BLaER1 (cell line): Measurements from ENCODE around the gene ITGB3.

Experiments
- H3K27ac ChIP-seq: shearing (Covaris generic); formaldehyde crosslinking; 2 replicates; pipeline ENCODE4 v1.8.1; 2022
- H3K27me3 ChIP-seq: shearing (Covaris generic); formaldehyde crosslinking; 2 replicates; pipeline ENCODE4 v1.8.1; 2022
- H3K36me3 ChIP-seq: shearing (Covaris generic); formaldehyde crosslinking; 2 replicates; pipeline ENCODE4 v1.8.1; 2022
- H3K4me1 ChIP-seq: shearing (Covaris generic); formaldehyde crosslinking; 2 replicates; pipeline ENCODE4 v1.8.1; 2022
- H3K4me2 ChIP-seq: shearing (Covaris generic); formaldehyde crosslinking; 2 replicates; pipeline ENCODE4 v1.8.1; 2022
- H3K4me3 ChIP-seq: shearing (Covaris generic); formaldehyde crosslinking; 2 replicates; pipeline ENCODE4 v1.8.1; 2022
- H3K9ac ChIP-seq: shearing (Covaris generic); formaldehyde crosslinking; 2 replicates; pipeline ENCODE4 v1.8.1; 2022
- H3K9me3 ChIP-seq: shearing (Covaris generic); formaldehyde crosslinking; 2 replicates; pipeline ENCODE4 v1.8.1; 2022
- H4K20me1 ChIP-seq: shearing (Covaris generic); formaldehyde crosslinking; 2 replicates; pipeline ENCODE4 v1.8.1; 2022
- Cebpa-rat ChIP-seq: shearing (Covaris generic); IDR thresholded peaks from 2 replicates; pipeline ENCODE4 v1.8.1; 2022

The ITGB3 gene

GRCh38 chr17:47290870-47291241 lies 37.2 kb downstream of the ITGB3 start:
- H3K36me3 ChIP-seq: no peaks in the 10 kb centered on the region
- no peaks in the 10 kb centered on the region for H4K20me1 ChIP-seq
- TF ChIP-seq Cebpa-rat: no peak
- H3K9me3 ChIP-seq: peaks cover 9% of the 10 kb centered on the region; the same call in 1 of the 2 replicates
- H3K4me1 ChIP-seq: peaks cover 84% of the 10 kb centered on the region
- H3K9ac ChIP-seq: no peak overlapping the region
- no peak overlapping the region for H3K4me3 ChIP-seq
- no peak overlapping the region for H3K27ac ChIP-seq
- peak overlapping the region; percentile 20; the same call in 1 of the 2 replicates for H3K4me2 ChIP-seq
- no peaks in the 10 kb centered on the region for H3K27me3 ChIP-seq

GRCh38 chr17:47291242-47291873 lies 37.7 kb downstream of the ITGB3 start:
- Histone ChIP-seq H3K27ac (no peak overlapping the region), H3K9me3 (peaks cover 9% of the 10 kb centered on the region; the same call in 1 of the 2 replicates), H3K9ac (no peak overlapping the region), H3K36me3 (no peaks in the 10 kb centered on the region), H3K27me3 (no peaks in the 10 kb centered on the region), H3K4me1 (peaks cover 79% of the 10 kb centered on the region), H3K4me3 (no peak overlapping the region), H3K4me2 (no peak overlapping the region), H4K20me1 (no peaks in the 10 kb centered on the region)
- TF ChIP-seq Cebpa-rat: no peak

GRCh38 chr17:47292206-47292605 lies 38.6 kb downstream of the ITGB3 start:
- no peaks in the 10 kb centered on the region for H4K20me1 ChIP-seq
- TF ChIP-seq Cebpa-rat: no peak
- H3K4me3 ChIP-seq: no peak overlapping the region
- peaks cover 9% of the 10 kb centered on the region; the same call in 1 of the 2 replicates for H3K9me3 ChIP-seq
- H3K9ac ChIP-seq: no peak overlapping the region
- H3K4me2 ChIP-seq: no peak overlapping the region
- no peak overlapping the region for H3K27ac ChIP-seq
- H3K36me3 ChIP-seq: no peaks in the 10 kb centered on the region
- H3K27me3 ChIP-seq: no peaks in the 10 kb centered on the region
- peaks cover 70% of the 10 kb centered on the region for H3K4me1 ChIP-seq

GRCh38 chr17:47295037-47295873 lies 41.6 kb downstream of the ITGB3 start:
- Histone ChIP-seq H3K4me1 (peaks cover 40% of the 10 kb centered on the region), H4K20me1 (no peaks in the 10 kb centered on the region), H3K9me3 (peaks cover 9% of the 10 kb centered on the region; the same call in 1 of the 2 replicates), H3K9ac (no peak overlapping the region), H3K4me2 (peak overlapping the region; percentile 78), H3K27me3 (no peaks in the 10 kb centered on the region), H3K27ac (0 out of 2 replicates have a peak overlapping the region, but pooled peaks have one; percentile 18), H3K36me3 (no peaks in the 10 kb centered on the region), H3K4me3 (no peak overlapping the region)
- no peak for TF ChIP-seq Cebpa-rat

GRCh38 chr17:47295874-47296255 lies 42.2 kb downstream of the ITGB3 start:
- no peaks in the 10 kb centered on the region for H3K36me3 ChIP-seq

GRCh38 chr17:47297661-47298400 lies 44.2 kb downstream of the ITGB3 start:
- H3K4me3 ChIP-seq: no peak overlapping the region
- H4K20me1 ChIP-seq: no peaks in the 10 kb centered on the region
- H3K9ac ChIP-seq: no peak overlapping the region
- H3K27me3 ChIP-seq: no peaks in the 10 kb centered on the region
- no peak overlapping the region for H3K4me2 ChIP-seq
- no peak for TF ChIP-seq Cebpa-rat
- peaks cover 27% of the 10 kb centered on the region for H3K4me1 ChIP-seq
- no peak overlapping the region for H3K27ac ChIP-seq
- H3K36me3 ChIP-seq: no peaks in the 10 kb centered on the region
- peaks cover 17% of the 10 kb centered on the region for H3K9me3 ChIP-seq

More at GRCh38 chr17:47295874-47296255, 42.2 kb downstream of the ITGB3 start:
- Histone ChIP-seq H3K9ac (no peak overlapping the region), H3K4me2 (no peak overlapping the region), H3K9me3 (peaks cover 4% of the 10 kb centered on the region; the same call in 1 of the 2 replicates), H3K27ac (no peak overlapping the region), H3K4me3 (no peak overlapping the region), H3K27me3 (no peaks in the 10 kb centered on the region), H4K20me1 (no peaks in the 10 kb centered on the region), H3K4me1 (peaks cover 34% of the 10 kb centered on the region)
- no peak for TF ChIP-seq Cebpa-rat

GRCh38 chr17:47298712-47299111 lies 45.1 kb downstream of the ITGB3 start:
- Histone ChIP-seq H3K4me2 (no peak overlapping the region), H4K20me1 (no peaks in the 10 kb centered on the region), H3K9me3 (peaks cover 20% of the 10 kb centered on the region), H3K9ac (no peak overlapping the region), H3K27me3 (no peaks in the 10 kb centered on the region), H3K36me3 (no peaks in the 10 kb centered on the region), H3K27ac (no peak overlapping the region), H3K4me1 (peaks cover 18% of the 10 kb centered on the region), H3K4me3 (no peak overlapping the region)
- TF ChIP-seq Cebpa-rat: no peak

GRCh38 chr17:47299239-47299910 lies 45.7 kb downstream of the ITGB3 start:
- Histone ChIP-seq H3K4me1 (peaks cover 11% of the 10 kb centered on the region), H3K36me3 (no peaks in the 10 kb centered on the region), H3K9me3 (peaks cover 23% of the 10 kb centered on the region), H3K27ac (no peak overlapping the region), H4K20me1 (no peaks in the 10 kb centered on the region), H3K4me3 (no peak overlapping the region), H3K4me2 (no peak overlapping the region), H3K9ac (no peak overlapping the region), H3K27me3 (no peaks in the 10 kb centered on the region)
- no peak for TF ChIP-seq Cebpa-rat

- Histone ChIP-seq H4K20me1 (no peaks in the 10 kb centered on the region), H3K27me3 (no peaks in the 10 kb centered on the region), H3K4me3 (no peak overlapping the region), H3K27ac (no peak overlapping the region), H3K4me1 (peaks cover 7% of the 10 kb centered on the region), H3K4me2 (no peak overlapping the region), H3K9me3 (peaks cover 23% of the 10 kb centered on the region), H3K9ac (no peak overlapping the region), H3K36me3 (no peaks in the 10 kb centered on the region)
- no peak for TF ChIP-seq Cebpa-rat
Observed at GRCh38 chr17:47300718-47301117, 47.1 kb downstream of the ITGB3 start.
